Liver (tissue), 9 donors: ENCODE data around the gene TNFRSF17. TPM values are rescaled to one million over a fixed set of nuclear protein-coding genes. Genes with fewer than 3 reads are reported as not detected.

ENCODE experiments used
- DNase-seq: peaks from one replicate; pipeline ENCODE4 v3.0.0-alpha.2; 2017; ENCODE audit warnings: low spot score
- H3K27ac ChIP-seq, 2 donors: one replicate each; pipeline ENCODE4 v1.7.0; 2013; ENCODE audit warnings: inconsistent platforms in 2 of 2, low read length in 2 of 2, control low read depth in 1 of 2, low read depth in 1 of 2, mild to moderate bottlenecking in 1 of 2
- H3K27me3 ChIP-seq, 4 donors: one replicate each; pipeline versions ENCODE4 v1.6.1 to v1.7.0; 2013; ENCODE audit warnings: low read length in 3 of 4, inconsistent platforms in 1 of 4, mild to moderate bottlenecking in 1 of 4, moderate library complexity in 1 of 4; ENCODE audit not compliant: control insufficient read depth in 4 of 4, insufficient read depth in 4 of 4
- H3K36me3 ChIP-seq, 4 donors: one replicate each; pipeline versions ENCODE4 v1.6.1 to v1.7.0; 2013; ENCODE audit warnings: low read length in 3 of 4, mild to moderate bottlenecking in 3 of 4, low read depth in 1 of 4, moderate library complexity in 1 of 4; ENCODE audit not compliant: control insufficient read depth in 4 of 4, insufficient read depth in 3 of 4
- H3K4me1 ChIP-seq, 4 donors: one replicate each; pipeline versions ENCODE4 v1.6.1 to v1.7.0; 2013; ENCODE audit warnings: low read length in 3 of 4, mild to moderate bottlenecking in 3 of 4, moderate library complexity in 1 of 4; ENCODE audit not compliant: control insufficient read depth in 4 of 4, insufficient read depth in 4 of 4
- H3K4me3 ChIP-seq, 3 donors: one replicate each; pipeline versions ENCODE4 v1.6.1 to v1.7.0; 2013; ENCODE audit warnings: low read length in 3 of 3, control low read depth in 1 of 3, low read depth in 1 of 3, mild to moderate bottlenecking in 1 of 3
- H3K9ac ChIP-seq, 2 donors: one replicate each; pipeline ENCODE4 v1.7.0; 2013; ENCODE audit warnings: low read length in 2 of 2, mild to moderate bottlenecking in 2 of 2, moderate library complexity in 2 of 2, control low read depth in 1 of 2, low read depth in 1 of 2
- H3K9me3 ChIP-seq, 4 donors: one replicate each; pipeline versions ENCODE4 v1.6.1 to v1.7.0; 2013; ENCODE audit warnings: low read length in 3 of 4; ENCODE audit not compliant: control insufficient read depth in 4 of 4
- ATF3 ChIP-seq: IDR thresholded peaks from 2 replicates; pipeline ENCODE4 v1.6.1; 2016; ENCODE audit warnings: antibody characterized with exemption
- EGR1 ChIP-seq, 2 donors: IDR thresholded peaks; 2 replicates each; pipeline ENCODE4 v1.6.1; 2016 to 2018; ENCODE audit warnings: antibody characterized with exemption in 2 of 2, low read depth in 2 of 2
- FOXA1 ChIP-seq: IDR thresholded peaks from 2 replicates; pipeline ENCODE4 v1.6.1; 2016; ENCODE audit warnings: antibody characterized with exemption
- FOXA2 ChIP-seq: IDR thresholded peaks from 2 replicates; pipeline ENCODE4 v1.6.1; 2016; ENCODE audit warnings: antibody characterized with exemption
- GABPA ChIP-seq, 2 donors: IDR thresholded peaks in 1 of 2; conservative IDR thresholded peaks in 1 of 2; 2 replicates each; pipeline ENCODE4 v1.6.1; 2016; ENCODE audit warnings: antibody characterized with exemption in 2 of 2, mild to moderate bottlenecking in 1 of 2, moderate library complexity in 1 of 2
- HNF4A ChIP-seq, 2 donors: conservative IDR thresholded peaks; 2 replicates each; pipeline ENCODE4 v1.6.1; 2016; ENCODE audit warnings: antibody characterized with exemption in 2 of 2, mild to moderate bottlenecking in 2 of 2
- HNF4G ChIP-seq: IDR thresholded peaks from 2 replicates; pipeline ENCODE4 v1.6.1; 2016; ENCODE audit warnings: antibody characterized with exemption
- JUND ChIP-seq, 2 donors: IDR thresholded peaks; 2 replicates each; pipeline ENCODE4 v1.6.1; 2016; ENCODE audit warnings: antibody characterized with exemption in 2 of 2
- NR2F2 ChIP-seq: IDR thresholded peaks from 2 replicates; pipeline ENCODE4 v1.6.1; 2016; ENCODE audit warnings: antibody characterized with exemption
- RAD21 ChIP-seq, 2 donors: IDR thresholded peaks; 2 replicates each; pipeline ENCODE4 v1.6.1; 2016; ENCODE audit warnings: antibody characterized with exemption in 2 of 2, mild to moderate bottlenecking in 2 of 2
- RXRA ChIP-seq, 2 donors: IDR thresholded peaks; 2 replicates each; pipeline ENCODE4 v1.6.1; 2017 to 2018; ENCODE audit warnings: antibody characterized with exemption in 2 of 2, mild to moderate bottlenecking in 1 of 2
- SP1 ChIP-seq: IDR thresholded peaks from 2 replicates; pipeline ENCODE4 v1.6.1; 2018; ENCODE audit warnings: antibody characterized with exemption, mild to moderate bottlenecking
- TAF1 ChIP-seq: conservative IDR thresholded peaks from 2 replicates; pipeline ENCODE4 v1.6.1; 2016; ENCODE audit warnings: antibody characterized with exemption, mild to moderate bottlenecking
- YY1 ChIP-seq: IDR thresholded peaks from 2 replicates; pipeline ENCODE4 v1.6.1; 2016; ENCODE audit warnings: antibody characterized with exemption, mild to moderate bottlenecking
- ZBTB33 ChIP-seq: IDR thresholded peaks from 2 replicates; pipeline ENCODE4 v1.6.1; 2016; ENCODE audit warnings: antibody characterized with exemption
- WGBS: extraction: QIAGEN DNeasy Blood & Tissue Kit; methylation state at CpG from one replicate; pipeline ENCODE4 v1.1.7; 2013; 5-methylcytosine and 5-hydroxymethylcytosine counted together
- polyA plus RNA-seq, 2 donors: library from polyadenylated mRNA; stranded (reverse) in 1 of 2; unstranded in 1 of 2; fragments of 200-250 nt in 1 of 2; fragments of >200 nt in 1 of 2; fragmentation: Nextera tagmentation in 1 of 2; extraction: Ambion mirVana in 1 of 2; gene quantifications; one replicate each; pipeline versions ENCODE4 v1.2.1 to v1.2.3, GENCODE V29; 2013 to 2015
- total RNA-seq, 2 donors: library from RNA; depleted of rRNA; stranded (reverse); fragments of >200 nt; gene quantifications; one replicate each; pipeline ENCODE4 v1.2.3, GENCODE V29; 2014
- TF ChIP-seq, protein P1 (sequence below): fragments of 150-350 bp; IDR thresholded peaks from 2 replicates; pipeline ENCODE4 v1.5.1; 2017; ENCODE audit warnings: improper control_type of control experiment, low read depth, low read length; ENCODE audit not compliant: missing input control
- TF ChIP-seq, protein P2 (sequence below): IDR thresholded peaks from 2 replicates; pipeline ENCODE4 v1.6.1; 2016; ENCODE audit warnings: antibody characterized with exemption
- TF ChIP-seq, protein P3 (sequence below): IDR thresholded peaks from 2 replicates; pipeline ENCODE4 v1.6.1; 2016; ENCODE audit warnings: antibody characterized with exemption, mild to moderate bottlenecking
- donor health status: healthy.
- donor health status: healthy.
- donor health status: healthy.
- donor health status: healthy.
- donor health status: healthy.

TNFRSF17 gene
- total and polyA plus RNA-seq, 4 donors = 0.17 to 2.6 (median 0.28) TPM; not detected in 1

DNA sequence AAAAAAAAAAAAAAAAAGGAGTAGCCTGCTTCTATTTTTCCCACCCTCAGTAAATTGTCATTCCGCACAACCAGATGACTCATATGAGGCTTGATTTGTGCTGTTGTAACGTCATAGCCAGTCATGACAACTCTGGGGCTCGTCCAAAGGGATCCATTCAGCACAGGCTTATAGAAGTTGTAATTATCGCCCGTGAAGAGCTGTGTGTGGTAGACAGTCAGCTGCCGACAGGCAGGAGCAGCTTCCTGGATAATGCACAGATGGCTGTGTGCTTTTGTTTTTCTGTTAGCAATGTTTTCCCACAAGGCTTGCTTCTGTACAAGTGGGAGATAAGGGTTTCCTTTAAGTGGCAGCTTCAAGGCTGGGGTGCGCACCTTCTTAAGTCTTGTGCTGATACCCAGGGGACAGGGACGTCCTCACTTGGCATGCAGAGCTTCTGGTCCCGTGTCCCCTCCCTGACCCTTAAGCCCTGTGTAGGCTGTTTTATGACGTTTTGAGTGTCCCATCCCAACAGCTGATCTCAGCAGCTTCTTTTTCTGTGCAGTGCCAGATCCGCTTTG is 37.5 kb downstream of the TNFRSF17 start:
- H3K27ac ChIP-seq = peak overlapping the region in 1 of 2 donors; percentile 37
- no peaks in the 10 kb centered on the region for H3K4me1 ChIP-seq
- DNase-seq = no peak
- 79% methylated on average over 11 of the region's 11 CpGs for WGBS
- H3K4me3 ChIP-seq = no peak overlapping the region
- no peak overlapping the region for H3K9ac ChIP-seq
- no peaks in the 10 kb centered on the region for H3K36me3 ChIP-seq
- no peaks in the 10 kb centered on the region for H3K27me3 ChIP-seq
- no peaks in the 10 kb centered on the region for H3K9me3 ChIP-seq
- TF ChIP-seq, protein P1, sequence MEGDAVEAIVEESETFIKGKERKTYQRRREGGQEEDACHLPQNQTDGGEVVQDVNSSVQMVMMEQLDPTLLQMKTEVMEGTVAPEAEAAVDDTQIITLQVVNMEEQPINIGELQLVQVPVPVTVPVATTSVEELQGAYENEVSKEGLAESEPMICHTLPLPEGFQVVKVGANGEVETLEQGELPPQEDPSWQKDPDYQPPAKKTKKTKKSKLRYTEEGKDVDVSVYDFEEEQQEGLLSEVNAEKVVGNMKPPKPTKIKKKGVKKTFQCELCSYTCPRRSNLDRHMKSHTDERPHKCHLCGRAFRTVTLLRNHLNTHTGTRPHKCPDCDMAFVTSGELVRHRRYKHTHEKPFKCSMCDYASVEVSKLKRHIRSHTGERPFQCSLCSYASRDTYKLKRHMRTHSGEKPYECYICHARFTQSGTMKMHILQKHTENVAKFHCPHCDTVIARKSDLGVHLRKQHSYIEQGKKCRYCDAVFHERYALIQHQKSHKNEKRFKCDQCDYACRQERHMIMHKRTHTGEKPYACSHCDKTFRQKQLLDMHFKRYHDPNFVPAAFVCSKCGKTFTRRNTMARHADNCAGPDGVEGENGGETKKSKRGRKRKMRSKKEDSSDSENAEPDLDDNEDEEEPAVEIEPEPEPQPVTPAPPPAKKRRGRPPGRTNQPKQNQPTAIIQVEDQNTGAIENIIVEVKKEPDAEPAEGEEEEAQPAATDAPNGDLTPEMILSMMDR = no peak
- TF ChIP-seq RXRA (IDR thresholded peaks at IDR 0.05) (peak in 1 of 2 donors; percentile 12), NR2F2 (peak; percentile 38)

GRCh38 chr16:12006637-12007036 is 41.6 kb downstream of the TNFRSF17 start:
- no peak for DNase-seq
- Histone ChIP-seq H3K27me3 (no peaks in the 10 kb centered on the region), H3K4me1 (no peaks in the 10 kb centered on the region), H3K36me3 (peaks cover 0 to 2% (median 0%) of the 10 kb centered on the region in 4 donors), H3K9me3 (no peaks in the 10 kb centered on the region), H3K27ac (no peak overlapping the region), H3K9ac (no peak overlapping the region), H3K4me3 (no peak overlapping the region)
- WGBS = over 99% methylated on average over 3 of the region's 3 CpGs
- TF ChIP-seq HNF4G (no peak), RXRA (IDR thresholded peaks at IDR 0.05) (no peak), NR2F2 (no peak), SP1 (no peak), TAF1 (no peak), ATF3 (no peak), FOXA1 (no peak), HNF4A (conservative IDR thresholded peaks at IDR 0.05) (no peak), EGR1 (IDR thresholded peaks at IDR 0.05; ENCODE audit: low read depth in 2 of 2) (no peak), GABPA (IDR thresholded peaks at IDR 0.05 in 1 of 2, conservative IDR thresholded peaks at IDR 0.05 in 1 of 2) (no peak), FOXA2 (no peak), RAD21 (IDR thresholded peaks at IDR 0.05) (no peak), JUND (IDR thresholded peaks at IDR 0.05) (no peak), ZBTB33 (no peak), YY1 (no peak)
- TF ChIP-seq, protein P1 = no peak
- TF ChIP-seq, protein P2, sequence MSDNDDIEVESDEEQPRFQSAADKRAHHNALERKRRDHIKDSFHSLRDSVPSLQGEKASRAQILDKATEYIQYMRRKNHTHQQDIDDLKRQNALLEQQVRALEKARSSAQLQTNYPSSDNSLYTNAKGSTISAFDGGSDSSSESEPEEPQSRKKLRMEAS = no peak
- TF ChIP-seq, protein P3, sequence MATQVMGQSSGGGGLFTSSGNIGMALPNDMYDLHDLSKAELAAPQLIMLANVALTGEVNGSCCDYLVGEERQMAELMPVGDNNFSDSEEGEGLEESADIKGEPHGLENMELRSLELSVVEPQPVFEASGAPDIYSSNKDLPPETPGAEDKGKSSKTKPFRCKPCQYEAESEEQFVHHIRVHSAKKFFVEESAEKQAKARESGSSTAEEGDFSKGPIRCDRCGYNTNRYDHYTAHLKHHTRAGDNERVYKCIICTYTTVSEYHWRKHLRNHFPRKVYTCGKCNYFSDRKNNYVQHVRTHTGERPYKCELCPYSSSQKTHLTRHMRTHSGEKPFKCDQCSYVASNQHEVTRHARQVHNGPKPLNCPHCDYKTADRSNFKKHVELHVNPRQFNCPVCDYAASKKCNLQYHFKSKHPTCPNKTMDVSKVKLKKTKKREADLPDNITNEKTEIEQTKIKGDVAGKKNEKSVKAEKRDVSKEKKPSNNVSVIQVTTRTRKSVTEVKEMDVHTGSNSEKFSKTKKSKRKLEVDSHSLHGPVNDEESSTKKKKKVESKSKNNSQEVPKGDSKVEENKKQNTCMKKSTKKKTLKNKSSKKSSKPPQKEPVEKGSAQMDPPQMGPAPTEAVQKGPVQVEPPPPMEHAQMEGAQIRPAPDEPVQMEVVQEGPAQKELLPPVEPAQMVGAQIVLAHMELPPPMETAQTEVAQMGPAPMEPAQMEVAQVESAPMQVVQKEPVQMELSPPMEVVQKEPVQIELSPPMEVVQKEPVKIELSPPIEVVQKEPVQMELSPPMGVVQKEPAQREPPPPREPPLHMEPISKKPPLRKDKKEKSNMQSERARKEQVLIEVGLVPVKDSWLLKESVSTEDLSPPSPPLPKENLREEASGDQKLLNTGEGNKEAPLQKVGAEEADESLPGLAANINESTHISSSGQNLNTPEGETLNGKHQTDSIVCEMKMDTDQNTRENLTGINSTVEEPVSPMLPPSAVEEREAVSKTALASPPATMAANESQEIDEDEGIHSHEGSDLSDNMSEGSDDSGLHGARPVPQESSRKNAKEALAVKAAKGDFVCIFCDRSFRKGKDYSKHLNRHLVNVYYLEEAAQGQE = no peak
